H1 (cell line): ENCODE data around the gene SHQ1. TPM values are rescaled to one million over a fixed set of nuclear protein-coding genes. Genes with fewer than 3 reads are reported as not detected.

Experiments
- CTCF ChIA-PET: fragments of 300-600 bp; sonication (Branson Sonifier 250); formaldehyde crosslinking; loops from one replicate; lab custom pipeline; 2021; ENCODE audit not compliant: partially characterized antibody; lab: Charles Lee
- POLR2A ChIA-PET: fragments of 300-600 bp; sonication (Branson Sonifier 250); formaldehyde crosslinking; loops from one replicate; lab custom pipeline; 2021; ENCODE audit warnings: inconsistent platforms; ENCODE audit not compliant: partially characterized antibody; lab: Charles Lee
- DNase-seq, 2 experiments: peaks; one replicate each; pipeline versions ENCODE4 v3.0.0 to v3.0.0-alpha.2; 2010 to 2022; ENCODE audit warnings: low spot score in 2 of 2, low read depth in 1 of 2, mixed read lengths in 1 of 2
- FAIRE-seq: peaks from 2 replicates; lab custom pipeline; 2011; peaks lifted over from hg19 to GRCh38; lab: Jason Lieb, UNC
- H2AFZ ChIP-seq: 2 replicates; pipeline ENCODE4 v1.8.1; 2012; ENCODE audit warnings: low read length, inconsistent platforms
- H2AK5ac ChIP-seq: 2 replicates; pipeline ENCODE4 v1.6.1; 2013; ENCODE audit warnings: low read depth, low read length
- H2BK120ac ChIP-seq: replicated peaks from 2 replicates; pipeline ENCODE3; 2013; ENCODE audit warnings: low read depth, low read length, inconsistent platforms
- H2BK12ac ChIP-seq: 2 replicates; pipeline ENCODE4 v1.6.1; 2013; ENCODE audit warnings: low read depth, low read length
- H2BK15ac ChIP-seq: 2 replicates; pipeline ENCODE4 v1.6.1; 2013; ENCODE audit warnings: low read length
- H2BK20ac ChIP-seq: 2 replicates; pipeline ENCODE4 v1.6.1; 2013; ENCODE audit warnings: low read length
- H2BK5ac ChIP-seq: 2 replicates; pipeline ENCODE4 v1.6.1; 2013; ENCODE audit warnings: low read depth, low read length
- H3K14ac ChIP-seq: 2 replicates; pipeline ENCODE4 v1.6.1; 2013; ENCODE audit warnings: inconsistent platforms; ENCODE audit not compliant: insufficient read length
- H3K18ac ChIP-seq: 2 replicates; pipeline ENCODE4 v1.6.1; 2013; ENCODE audit warnings: low read length; ENCODE audit errors: extremely low read depth
- H3K23ac ChIP-seq: 2 replicates; pipeline ENCODE4 v1.6.1; 2013; ENCODE audit warnings: inconsistent platforms; ENCODE audit not compliant: insufficient read length
- H3K23me2 ChIP-seq: 2 replicates; pipeline ENCODE4 v1.6.1; 2013; ENCODE audit warnings: low read depth, low read length
- H3K27ac ChIP-seq: 2 replicates; pipeline ENCODE4 v1.6.1; 2011; ENCODE audit warnings: low read depth, low read length, inconsistent platforms
- H3K27me3 ChIP-seq, 4 experiments: replicated peaks in 1 of 4; 1 replicate in 1 of 4; 2 replicates in 3 of 4; pipeline versions ENCODE4 v1.6.1 to v1.8.1; 2011 to 2013; ENCODE audit warnings: low read length in 3 of 4, mild to moderate bottlenecking in 3 of 4, inconsistent platforms in 2 of 4, mixed read lengths in 2 of 4, moderate library complexity in 1 of 4; ENCODE audit not compliant: control insufficient read depth in 3 of 4, insufficient read depth in 3 of 4; ENCODE audit errors: extremely low read depth in 1 of 4
- H3K36me3 ChIP-seq, 4 experiments: 2 replicates each; pipeline versions ENCODE4 v1.6.1 to v1.8.1; 2011 to 2013; ENCODE audit warnings: mild to moderate bottlenecking in 4 of 4, low read length in 3 of 4, moderate library complexity in 2 of 4, control low read depth in 1 of 4, inconsistent platforms in 1 of 4; ENCODE audit not compliant: insufficient read depth in 4 of 4, control insufficient read depth in 2 of 4
- H3K4ac ChIP-seq: replicated peaks from 2 replicates; pipeline ENCODE3; 2013; ENCODE audit warnings: low read length, low read depth, mixed read lengths, inconsistent platforms; ENCODE audit not compliant: insufficient read length
- H3K4me1 ChIP-seq, 4 experiments: replicated peaks in 1 of 4; 1 replicate in 1 of 4; 2 replicates in 3 of 4; pipeline versions ENCODE4 v1.6.1 to v1.8.1; 2011 to 2013; ENCODE audit warnings: low read length in 3 of 4, inconsistent platforms in 2 of 4, mixed read lengths in 1 of 4; ENCODE audit not compliant: insufficient read depth in 4 of 4, control insufficient read depth in 3 of 4
- H3K4me2 ChIP-seq, 2 experiments: 2 replicates each; pipeline versions ENCODE4 v1.6.1 to v1.8.1; 2011 to 2013; ENCODE audit warnings: low read depth in 2 of 2, low read length in 2 of 2, control low read depth in 1 of 2, inconsistent platforms in 1 of 2, mild to moderate bottlenecking in 1 of 2; ENCODE audit not compliant: insufficient read depth in 1 of 2
- H3K4me3 ChIP-seq, 4 experiments: fragments of 200-600, 300-600 bp in 1 of 4; sonication (generic), shearing (Covaris generic), sonication (Bioruptor Twin) in 1 of 4; 2 replicates each; pipeline versions ENCODE4 v1.5.1 to v1.8.1; 2011 to 2016; ENCODE audit warnings: low read length in 4 of 4, low read depth in 3 of 4, control low read depth in 2 of 4, inconsistent platforms in 2 of 4, mild to moderate bottlenecking in 2 of 4, mixed read lengths in 1 of 4, moderate library complexity in 1 of 4; ENCODE audit not compliant: insufficient read depth in 2 of 4; ENCODE audit errors: extremely low read depth in 1 of 4
- H3K56ac ChIP-seq: replicated peaks from 2 replicates; pipeline ENCODE3; 2013; ENCODE audit warnings: low read depth, mild to moderate bottlenecking, mixed read lengths, low read length, inconsistent platforms; ENCODE audit not compliant: insufficient read length
- H3K79me1 ChIP-seq: 2 replicates; pipeline ENCODE4 v1.6.1; 2013; ENCODE audit warnings: low read depth, low read length, control low read depth
- H3K79me2 ChIP-seq, 2 experiments: 2 replicates each; pipeline versions ENCODE4 v1.6.1 to v1.8.1; 2012 to 2013; ENCODE audit warnings: low read length in 2 of 2, mild to moderate bottlenecking in 2 of 2, inconsistent platforms in 1 of 2; ENCODE audit not compliant: insufficient read depth in 2 of 2, control insufficient read depth in 1 of 2
- H3K9ac ChIP-seq, 4 experiments: replicated peaks in 1 of 4; 1 replicate in 1 of 4; 2 replicates in 3 of 4; pipeline versions ENCODE4 v1.6.1 to v1.8.1; 2011 to 2013; ENCODE audit warnings: low read depth in 3 of 4, low read length in 3 of 4, control low read depth in 2 of 4, mild to moderate bottlenecking in 2 of 4, moderate library complexity in 2 of 4, inconsistent platforms in 1 of 4; ENCODE audit errors: extremely low read depth in 1 of 4
- H3K9me3 ChIP-seq, 2 experiments: 2 replicates each; pipeline versions ENCODE4 v1.6.1 to v1.8.1; 2012 to 2013; ENCODE audit warnings: mild to moderate bottlenecking in 2 of 2, moderate library complexity in 2 of 2, control low read depth in 1 of 2, inconsistent platforms in 1 of 2, low read depth in 1 of 2, low read length in 1 of 2, mixed read lengths in 1 of 2; ENCODE audit not compliant: insufficient read depth in 2 of 2
- H4K20me1 ChIP-seq, 2 experiments: replicated peaks in 1 of 2; 2 replicates each; pipeline versions ENCODE3 to v1.8.1; 2011 to 2013; ENCODE audit warnings: inconsistent platforms in 2 of 2, low read length in 2 of 2, mild to moderate bottlenecking in 1 of 2; ENCODE audit not compliant: insufficient read depth in 2 of 2, control insufficient read depth in 1 of 2
- H4K5ac ChIP-seq: 2 replicates; pipeline ENCODE4 v1.6.1; 2013; ENCODE audit warnings: low read length, low read depth, mixed read lengths, inconsistent platforms; ENCODE audit not compliant: insufficient read length
- H4K8ac ChIP-seq: 2 replicates; pipeline ENCODE4 v1.8.0; 2013; ENCODE audit warnings: mild to moderate bottlenecking, moderate library complexity, low read length, inconsistent platforms; ENCODE audit not compliant: insufficient read depth; ENCODE audit errors: extremely low read depth
- H4K91ac ChIP-seq: replicated peaks from 2 replicates; pipeline ENCODE3; 2013; ENCODE audit warnings: low read length, mixed read lengths, inconsistent platforms; ENCODE audit not compliant: insufficient read length
- EP300 ChIP-seq, 2 experiments: IDR thresholded peaks; 1 replicate in 1 of 2; 2 replicates in 1 of 2; pipeline ENCODE4 v1.6.1; 2011 to 2012; ENCODE audit warnings: low read depth in 2 of 2, low read length in 2 of 2, mild to moderate bottlenecking in 2 of 2, borderline replicate concordance in 1 of 2, inconsistent platforms in 1 of 2, moderate library complexity in 1 of 2
- WGBS, 2 experiments: shearing (Covaris generic) in 1 of 2; methylation state at CpG; one replicate each; pipeline versions ENCODE4 v1.1.6 to v1.1.7; 2013 to 2015; ENCODE audit warnings: low lambda C conversion rate in 2 of 2, mixed read lengths in 2 of 2, inconsistent platforms in 1 of 2, low coverage in 1 of 2, missing lambda C conversion rate in 1 of 2; ENCODE audit not compliant: insufficient replicate concordance in 2 of 2, insufficient coverage in 1 of 2, insufficient read length in 1 of 2; ENCODE audit errors: extremely low coverage in 1 of 2, missing lambda C conversion rate in 1 of 2; 5-methylcytosine and 5-hydroxymethylcytosine counted together
- polyA plus RNA-seq, 7 experiments: library from polyadenylated mRNA; depleted of rRNA in 3 of 7; stranded (reverse) in 5 of 7; unstranded in 2 of 7; fragments of >200 nt in 5 of 7; fragments of 200-250 nt in 2 of 7; gene quantifications; 1 replicate in 5 of 7; 2 replicates in 1 of 7; 4 replicates in 1 of 7; pipeline versions ENCODE4 v1.2.1 to v1.2.3, GENCODE V29; 2011 to 2013; ENCODE audit warnings: missing spikeins in 2 of 7, mixed read lengths in 2 of 7
- total RNA-seq: library from RNA; stranded (reverse); fragmentation: NEBNext Ultra II Directional; extraction: Animal tissue kit (Norgen Biotek cat#: 25700); gene quantifications from 2 replicates; pipeline ENCODE4 v1.2.1, GENCODE V29; 2021

The SHQ1 gene
- total and polyA plus RNA-seq, 2 of the 8 experiments (the other 6 are each of a cell fraction or from before 2014, with no cell fraction given), result 10.7 to 34.4 TPM

DNA sequence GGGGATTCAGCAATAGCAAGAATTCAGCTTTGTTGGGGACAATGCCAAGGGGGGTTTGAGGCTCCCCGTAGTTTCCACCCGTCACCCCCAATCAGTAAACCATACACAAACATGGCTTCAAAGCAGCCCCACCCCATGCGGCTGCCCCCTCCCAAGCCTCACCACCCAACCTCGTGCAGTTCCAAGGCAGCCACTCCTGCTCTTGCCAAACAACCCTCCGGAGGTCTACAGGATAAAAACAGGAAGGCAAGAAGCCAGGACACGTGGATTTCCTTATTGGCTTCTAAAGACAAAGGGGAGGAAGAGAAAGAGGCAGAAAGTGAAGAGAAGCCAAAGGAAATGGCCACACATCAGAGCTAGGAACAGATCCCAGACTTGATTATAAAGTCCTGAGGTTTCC lies 121.1 kb downstream of the SHQ1 start:
- H3K23me2 ChIP-seq, result no peaks in the 10 kb centered on the region; the same call in 1 of the 2 replicates
- H4K8ac ChIP-seq, result no peak overlapping the region
- H2BK120ac ChIP-seq, result no peak overlapping the region
- no peak overlapping the region for H3K9ac ChIP-seq
- no peaks in the 10 kb centered on the region for H3K27me3 ChIP-seq
- H4K91ac ChIP-seq, result no peak overlapping the region
- ChIA-PET POLR2A (no interaction called here), CTCF (interaction anchor here (0.7 kb wide), 1 partner anchor 21 kb away, joined by 3 read pairs; no protein-coding TSS in a partner anchor)
- no peaks in the 10 kb centered on the region for H4K20me1 ChIP-seq
- H3K9me3 ChIP-seq, result peaks cover 0 to 2% of the 10 kb centered on the region in 2 experiments; a peak in 1 of 4 replicates
- no peak overlapping the region for H2BK20ac ChIP-seq
- H3K27ac ChIP-seq, result no peak overlapping the region
- H2BK5ac ChIP-seq, result no peak overlapping the region
- no peak overlapping the region for H3K56ac ChIP-seq
- DNase-seq, result no peak
- H3K4me1 ChIP-seq, result no peaks in the 10 kb centered on the region; a peak in 1 of 7 replicates
- no peak overlapping the region for H3K4me3 ChIP-seq
- WGBS, 2 experiments, result 92% methylated on average over 5 of the region's 6 CpGs; no CpG with 5 or more reads in 1 of the 2 experiments
- no peaks in the 10 kb centered on the region for H3K79me1 ChIP-seq
- H3K4me2 ChIP-seq, result no peak overlapping the region
- no peak overlapping the region for H3K4ac ChIP-seq
- H3K23ac ChIP-seq, result no peak overlapping the region
- no peak overlapping the region for H2AFZ ChIP-seq
- no peak overlapping the region for H3K18ac ChIP-seq
- no peak for FAIRE-seq
- no peak overlapping the region for H2BK15ac ChIP-seq
- no peak overlapping the region for H2BK12ac ChIP-seq
- no peak overlapping the region for H3K14ac ChIP-seq
- no peak overlapping the region for H2AK5ac ChIP-seq
- no peaks in the 10 kb centered on the region for H3K79me2 ChIP-seq
- no peak for TF ChIP-seq EP300 (IDR thresholded peaks at IDR 0.05; ENCODE audit: borderline replicate concordance in 1 of 2, low read depth in 2 of 2, low read length in 2 of 2)
- no peaks in the 10 kb centered on the region for H3K36me3 ChIP-seq
- H4K5ac ChIP-seq, result no peak overlapping the region
